ENCODE measurements around the gene MAML2. TPM values are rescaled to one million over a fixed set of nuclear protein-coding genes. Genes with fewer than 3 reads are reported as not detected.

MAML2 gene
- total and polyA plus RNA-seq, 2 of the 13 experiments (the other 11 are each of a cell fraction or from before 2014, with no cell fraction given) = 2.3 to 25.9 TPM

- TF ChIP-seq HBP1 (CRISPR knock-in tag; IDR thresholded peaks at IDR 0.05; ENCODE audit: low read depth) (no peak), MAZ (IDR thresholded peaks at IDR 0.05; ENCODE audit: borderline replicate concordance, low read depth, low read length) (no peak), MAZ (CRISPR knock-in tag; IDR thresholded peaks at IDR 0.05; ENCODE audit: low read depth) (no peak), HIC2 (CRISPR knock-in tag; IDR thresholded peaks at IDR 0.05; ENCODE audit: low read depth) (peak; percentile 47; the same call in 1 of the 2 replicates), CEBPB (IDR thresholded peaks at IDR 0.05; ENCODE audit: borderline replicate concordance, low read depth, low read length) (peak; percentile 88), SNAPC2 (CRISPR knock-in tag; IDR thresholded peaks at IDR 0.05) (no peak), NFRKB (IDR thresholded peaks at IDR 0.05) (no peak), ZNF232 (CRISPR knock-in tag; IDR thresholded peaks at IDR 0.05; ENCODE audit: borderline replicate concordance) (no peak), NR2F2 (IDR thresholded peaks at IDR 0.05; ENCODE audit: borderline replicate concordance, low read depth) (no peak), SRSF1 (optimal IDR thresholded peaks at IDR 0.05; ENCODE audit: low read depth, low read length) (no peak), ZNF260 (CRISPR knock-in tag; IDR thresholded peaks at IDR 0.05; ENCODE audit: borderline replicate concordance, low read depth) (no peak), SRY (CRISPR knock-in tag; IDR thresholded peaks at IDR 0.05) (no peak), CERS6 (CRISPR knock-in tag; IDR thresholded peaks at IDR 0.05) (no peak), HNF4A (CRISPR knock-in tag; IDR thresholded peaks at IDR 0.05) (peak; percentile 17; the same call in 1 of the 2 replicates), BRCA1 (CRISPR knock-in tag; IDR thresholded peaks at IDR 0.05) (no peak), ZNF567 (CRISPR knock-in tag; IDR thresholded peaks at IDR 0.05; ENCODE audit: borderline replicate concordance) (no peak), HOXD1 (CRISPR knock-in tag; IDR thresholded peaks at IDR 0.05) (no peak), SOX5 (CRISPR knock-in tag; IDR thresholded peaks at IDR 0.05; ENCODE audit: borderline replicate concordance) (no peak), ZNF432 (CRISPR knock-in tag; IDR thresholded peaks at IDR 0.05; ENCODE audit: borderline replicate concordance) (no peak), MXD3 (CRISPR knock-in tag; IDR thresholded peaks at IDR 0.05) (no peak), ZNF781 (CRISPR knock-in tag; IDR thresholded peaks at IDR 0.05; ENCODE audit: borderline replicate concordance, not compliant biosample characterization) (no peak), POGZ (CRISPR knock-in tag; IDR thresholded peaks at IDR 0.05) (peak; percentile 36; the same call in 1 of the 2 replicates), YY1 (IDR thresholded peaks at IDR 0.05; ENCODE audit: insufficient read depth, insufficient replicate concordance, low read depth, low read length) (no peak), ADNP (CRISPR knock-in tag; IDR thresholded peaks at IDR 0.05) (no peak), JUNB (CRISPR knock-in tag; IDR thresholded peaks at IDR 0.05; ENCODE audit: borderline replicate concordance) (no peak), ZNF251 (CRISPR knock-in tag; IDR thresholded peaks at IDR 0.05) (no peak)
- TF ChIP-seq, protein P1, sequence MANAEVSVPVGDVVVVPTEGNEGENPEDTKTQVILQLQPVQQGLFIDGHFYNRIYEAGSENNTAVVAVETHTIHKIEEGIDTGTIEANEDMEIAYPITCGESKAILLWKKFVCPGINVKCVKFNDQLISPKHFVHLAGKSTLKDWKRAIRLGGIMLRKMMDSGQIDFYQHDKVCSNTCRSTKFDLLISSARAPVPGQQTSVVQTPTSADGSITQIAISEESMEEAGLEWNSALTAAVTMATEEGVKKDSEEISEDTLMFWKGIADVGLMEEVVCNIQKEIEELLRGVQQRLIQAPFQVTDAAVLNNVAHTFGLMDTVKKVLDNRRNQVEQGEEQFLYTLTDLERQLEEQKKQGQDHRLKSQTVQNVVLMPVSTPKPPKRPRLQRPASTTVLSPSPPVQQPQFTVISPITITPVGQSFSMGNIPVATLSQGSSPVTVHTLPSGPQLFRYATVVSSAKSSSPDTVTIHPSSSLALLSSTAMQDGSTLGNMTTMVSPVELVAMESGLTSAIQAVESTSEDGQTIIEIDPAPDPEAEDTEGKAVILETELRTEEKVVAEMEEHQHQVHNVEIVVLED (CRISPR knock-in tag; IDR thresholded peaks at IDR 0.05; ENCODE audit: borderline replicate concordance) = no peak
These were observed 217.6 kb downstream of the MAML2 start (continued) for GRCh38 chr11:96125400-96125799.
